NCI-H2171 treated with DMSO at 0.1 percent for 48 hours (cell line): Measurements from ENCODE around the gene GDI1.
A peak's percentile ranks its signal among the peaks of the same experiment; 100 is the strongest.

Source experiments
- DNase-seq: peaks from one replicate; lab custom pipeline; 2025; lab: John Stamatoyannopoulos, UW

The GDI1 gene

GRCh38 chrX:154482786-154483185, 45.8 kb downstream of the GDI1 start:
- DNase-seq, result no peak

- DNase-seq, result no peak
Observed at GRCh38 chrX:154483325-154483724, 46.4 kb downstream of the GDI1 start.

- no peak for DNase-seq
Observed at GRCh38 chrX:154484255-154485149, 47.5 kb downstream of the GDI1 start.

DNA sequence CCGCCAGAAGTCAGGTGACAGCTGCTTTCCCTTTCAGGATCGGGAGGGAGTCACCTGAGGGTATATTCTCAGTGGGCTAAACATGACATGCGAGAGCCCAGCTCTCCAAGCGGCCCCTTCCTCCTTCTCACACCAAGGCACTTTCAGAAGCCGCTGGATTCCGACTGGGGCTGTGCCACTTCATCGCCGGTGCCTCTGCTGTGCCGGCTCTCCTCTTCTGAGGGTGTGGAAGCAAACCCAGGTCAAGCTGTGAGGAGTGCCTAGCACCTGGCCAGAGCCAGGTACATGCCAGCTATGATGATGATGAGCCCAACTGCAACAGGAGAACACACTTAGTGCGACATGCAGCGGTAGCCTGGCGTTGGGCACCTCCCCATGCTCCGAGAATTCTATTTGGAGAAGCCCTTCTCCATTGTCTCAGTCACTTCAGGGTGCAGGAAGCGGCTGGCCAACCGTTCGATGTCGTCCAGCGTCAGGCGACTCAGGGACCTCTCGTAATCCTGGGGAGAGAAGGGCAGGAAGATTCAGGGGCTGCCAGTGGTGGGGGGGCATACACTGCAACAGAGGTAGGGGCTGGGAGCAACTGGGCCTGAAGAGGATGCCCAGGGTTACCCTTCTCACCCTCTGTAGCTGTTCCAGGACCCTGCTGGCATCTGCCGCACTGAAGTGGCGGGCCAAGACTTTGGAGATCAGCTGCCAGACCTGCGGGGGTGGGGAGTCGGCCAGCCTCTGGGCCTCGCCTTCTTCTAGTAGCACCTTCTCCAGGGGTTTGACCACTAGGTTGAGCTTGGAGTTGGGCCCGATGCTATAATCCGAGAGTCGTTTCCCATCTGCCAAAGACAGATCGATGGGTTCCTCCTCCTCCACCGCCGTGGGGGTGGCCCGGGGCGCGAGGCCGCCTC, 48.4 kb downstream of the GDI1 start:
- no peak for DNase-seq

- peak; percentile 5 for DNase-seq
Observed at GRCh38 chrX:154486052-154486395, 49.1 kb downstream of the GDI1 start.

GRCh38 chrX:154486396-154487207, 49.6 kb downstream of the GDI1 start, which contains the start of gene UBL4A:
Gene UBL4A, minus strand, starts transcription at chrX:154486615. Its CDS starts 31 bp downstream, at chrX:154486584.
- DNase-seq, result peak; percentile 15

- no peak for DNase-seq
Observed at GRCh38 chrX:154487518-154488290, 50.8 kb downstream of the GDI1 start.

GRCh38 chrX:154488336-154489075, 51.6 kb downstream of the GDI1 start:
- DNase-seq, result no peak

- DNase-seq, result no peak
Observed at GRCh38 chrX:154489182-154489581, 52.2 kb downstream of the GDI1 start.

- peak; percentile 10 for DNase-seq
Observed at GRCh38 chrX:154490021-154490413, 53.1 kb downstream of the GDI1 start.

DNA sequence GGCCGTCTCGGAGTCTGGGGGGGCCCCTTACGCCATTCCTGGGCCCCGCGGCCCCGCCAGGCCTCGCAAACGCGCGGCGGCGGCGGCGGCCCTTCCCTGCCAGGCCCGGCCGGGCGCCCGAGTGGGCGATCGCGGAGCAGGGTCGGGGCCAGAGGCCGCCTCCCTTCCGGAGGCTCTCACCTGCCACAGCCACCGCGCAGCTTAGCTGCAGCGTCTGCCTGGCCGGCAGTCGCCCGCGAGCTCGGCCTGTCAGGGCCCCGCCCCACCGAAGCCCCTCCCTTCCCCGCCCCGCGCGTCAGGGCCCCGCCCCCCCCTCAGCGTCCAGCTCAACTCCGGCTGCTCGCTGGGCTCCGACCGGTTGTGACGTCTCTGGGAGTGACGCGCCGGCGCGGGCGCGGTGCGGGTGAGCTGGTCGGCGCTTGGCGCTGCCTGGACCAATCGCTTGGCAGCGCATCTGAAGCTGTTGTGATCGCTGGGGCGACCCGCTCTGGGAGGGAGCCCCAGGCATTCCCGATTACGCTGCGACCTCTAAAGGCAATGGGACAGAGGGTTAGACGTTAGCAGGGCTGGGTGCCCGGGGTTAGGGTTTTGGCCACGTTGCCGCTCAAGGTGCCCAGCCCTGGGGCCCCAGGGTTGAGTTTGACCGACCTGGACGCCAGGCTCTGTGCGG, 53.6 kb downstream of the GDI1 start, which contains the start of gene SLC10A3:
SLC10A3 (minus strand) TSS at position 216 of the 670 bp plus-strand sequence. CDS start 1,689 bp downstream, outside the sequence.
- DNase-seq, result peak; percentile 81
